Panc1 (cell line): ENCODE results near the gene ATXN2. TPM values are rescaled to one million over a fixed set of nuclear protein-coding genes. Genes with fewer than 3 reads are reported as not detected.

ENCODE experiments used
- ATAC-seq: fragments of 200-7000 bp; cut with Tn5 transposase; 2 replicates; pipeline ENCODE4 v1.9.1; 2020; ENCODE audit warnings: mild to moderate bottlenecking, moderate library complexity
- BruUV-seq: library from RNA; stranded (reverse); fragments of 400-500 nt; replicated peaks from 2 replicates; lab custom pipeline; 2021; lab: Mats Ljungman, UMichigan
- CTCF ChIA-PET: fragments of 300-600 bp; sonication (Branson Sonifier 250); formaldehyde crosslinking; loops from one replicate; lab custom pipeline; 2022; ENCODE audit warnings: antibody characterized with exemption; lab: Charles Lee
- POLR2A ChIA-PET: fragments of 300-600 bp; sonication (Branson Sonifier 250); formaldehyde crosslinking; loops from one replicate; lab custom pipeline; 2022; ENCODE audit warnings: antibody characterized with exemption; lab: Charles Lee
- DNase-seq: peaks from one replicate; pipeline ENCODE4 v3.0.0-alpha.2; 2010; ENCODE audit warnings: low read depth, low spot score
- H3K27ac ChIP-seq: 2 replicates; pipeline ENCODE4 v1.5.1; 2011; ENCODE audit warnings: mild to moderate bottlenecking, low read length, inconsistent platforms
- H3K27me3 ChIP-seq: fragments of 200-500 bp; sonication (Bioruptor generic); 2 replicates; pipeline ENCODE4 v1.6.0; 2014; ENCODE audit warnings: low read length, inconsistent platforms; ENCODE audit not compliant: control insufficient read depth, insufficient read depth
- H3K36me3 ChIP-seq: fragments of 200-500 bp; sonication (Bioruptor generic); 2 replicates; pipeline ENCODE4 v1.5.1; 2014; ENCODE audit warnings: inconsistent platforms, mild to moderate bottlenecking, low read length, moderate library complexity; ENCODE audit not compliant: control insufficient read depth, insufficient read depth
- H3K4me1 ChIP-seq: 2 replicates; pipeline ENCODE4 v1.5.1; 2011; ENCODE audit warnings: inconsistent platforms, mild to moderate bottlenecking, low read length, moderate library complexity; ENCODE audit not compliant: control insufficient read depth, insufficient read depth
- H3K4me3 ChIP-seq, 2 experiments: 2 replicates each; pipeline ENCODE4 v1.5.1; 2011 to 2012; ENCODE audit warnings: low read depth in 2 of 2, low read length in 2 of 2, mild to moderate bottlenecking in 2 of 2, inconsistent platforms in 1 of 2, moderate library complexity in 1 of 2
- H3K9me3 ChIP-seq: fragments of 200-500 bp; sonication (Bioruptor generic); 2 replicates; pipeline ENCODE4 v1.5.1; 2014; ENCODE audit warnings: low read depth, mild to moderate bottlenecking, inconsistent platforms, low read length, moderate library complexity; ENCODE audit not compliant: control insufficient read depth, insufficient read depth
- POLR2AphosphoS5 ChIP-seq: IDR thresholded peaks from 2 replicates; pipeline ENCODE4 v1.6.1; 2012; ENCODE audit warnings: mild to moderate bottlenecking, low read depth, low read length, moderate library complexity
- REST ChIP-seq, 2 experiments: IDR thresholded peaks; 2 replicates each; pipeline ENCODE4 v1.6.1; 2011 to 2012; ENCODE audit warnings: low read depth in 2 of 2, control low read depth in 1 of 2, low read length in 1 of 2, mild to moderate bottlenecking in 1 of 2, moderate library complexity in 1 of 2; ENCODE audit not compliant: insufficient read depth in 1 of 2
- SIN3A ChIP-seq: IDR thresholded peaks from 2 replicates; pipeline ENCODE4 v1.6.1; 2012; ENCODE audit warnings: low read depth, mild to moderate bottlenecking, low read length, moderate library complexity, borderline replicate concordance; ENCODE audit not compliant: insufficient read depth
- TCF7L2 ChIP-seq: IDR thresholded peaks from 2 replicates; pipeline ENCODE4 v1.6.1; 2011; ENCODE audit warnings: mild to moderate bottlenecking, low read depth, low read length, inconsistent platforms
- in situ Hi-C: cut with HindIII; loops from 2 replicates; pipeline ENCODE4 v1.10.0; 2016; ENCODE audit warnings: low sequenced_read_pairs, low pct_unique_long_range_greater_than_20kb
- intact Hi-C: fragments of 100-400 bp; cut with micrococcal nuclease; formaldehyde crosslinking; loops from one replicate; pipeline ENCODE4 v1.10.0; 2022; ENCODE audit not compliant: unreplicated experiment
- total RNA-seq: library from RNA; stranded (reverse); gene quantifications from one replicate; pipeline ENCODE4 v1.2.1, GENCODE V29; 2021; ENCODE audit not compliant: unreplicated experiment
- TF ChIP-seq, protein P1 (sequence below): fragments of 450-650 bp; IDR thresholded peaks from 2 replicates; pipeline ENCODE4 v1.5.1; 2017; ENCODE audit warnings: mild to moderate bottlenecking

Gene ATXN2
- total RNA-seq, 1 experiment from 2014 or later, result 77.6 TPM

DNA sequence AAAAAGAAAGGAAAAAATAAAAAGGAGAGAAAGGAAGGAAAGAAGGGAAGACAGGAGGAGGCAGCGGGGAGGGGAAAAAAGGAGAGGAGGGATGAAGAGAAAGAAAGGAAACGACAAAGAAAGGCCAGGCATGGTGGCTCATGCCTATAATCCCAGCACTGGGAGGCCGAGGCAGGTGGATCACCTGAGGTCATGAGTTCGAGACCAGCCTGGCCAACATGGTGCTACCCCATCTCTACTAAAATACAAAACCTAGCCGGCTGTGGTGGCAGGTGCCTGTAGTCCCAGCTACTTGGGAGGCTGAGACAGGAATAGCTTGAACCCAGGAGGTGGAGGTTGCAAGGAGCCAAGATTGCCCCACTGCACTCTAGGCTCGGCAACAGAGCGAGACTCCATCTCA lies 18.4 kb downstream of the ATXN2 start:
- Histone ChIP-seq H3K36me3 (no peaks in the 10 kb centered on the region), H3K4me1 (peaks cover 15% of the 10 kb centered on the region), H3K4me3 (no peak overlapping the region), H3K9me3 (no peaks in the 10 kb centered on the region), H3K27ac (no peak overlapping the region), H3K27me3 (no peaks in the 10 kb centered on the region)
- ATAC-seq (no peak), DNase-seq (no peak)
- no TSS peak for BruUV-seq
- ChIA-PET POLR2A (interaction anchor here (0.7 kb wide), 1 partner anchor 11 kb away, joined by 8 read pairs; no protein-coding TSS in a partner anchor), CTCF (no interaction called here)
- intact Hi-C loops, result no loop called here
- TF ChIP-seq, protein P1, sequence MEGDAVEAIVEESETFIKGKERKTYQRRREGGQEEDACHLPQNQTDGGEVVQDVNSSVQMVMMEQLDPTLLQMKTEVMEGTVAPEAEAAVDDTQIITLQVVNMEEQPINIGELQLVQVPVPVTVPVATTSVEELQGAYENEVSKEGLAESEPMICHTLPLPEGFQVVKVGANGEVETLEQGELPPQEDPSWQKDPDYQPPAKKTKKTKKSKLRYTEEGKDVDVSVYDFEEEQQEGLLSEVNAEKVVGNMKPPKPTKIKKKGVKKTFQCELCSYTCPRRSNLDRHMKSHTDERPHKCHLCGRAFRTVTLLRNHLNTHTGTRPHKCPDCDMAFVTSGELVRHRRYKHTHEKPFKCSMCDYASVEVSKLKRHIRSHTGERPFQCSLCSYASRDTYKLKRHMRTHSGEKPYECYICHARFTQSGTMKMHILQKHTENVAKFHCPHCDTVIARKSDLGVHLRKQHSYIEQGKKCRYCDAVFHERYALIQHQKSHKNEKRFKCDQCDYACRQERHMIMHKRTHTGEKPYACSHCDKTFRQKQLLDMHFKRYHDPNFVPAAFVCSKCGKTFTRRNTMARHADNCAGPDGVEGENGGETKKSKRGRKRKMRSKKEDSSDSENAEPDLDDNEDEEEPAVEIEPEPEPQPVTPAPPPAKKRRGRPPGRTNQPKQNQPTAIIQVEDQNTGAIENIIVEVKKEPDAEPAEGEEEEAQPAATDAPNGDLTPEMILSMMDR, result no peak
- TF ChIP-seq REST (IDR thresholded peaks at IDR 0.05; ENCODE audit: insufficient read depth in 1 of 2, low read depth in 2 of 2, low read length in 1 of 2) (no peak), TCF7L2 (no peak), POLR2AphosphoS5 (no peak), SIN3A (no peak)
- in situ Hi-C loops, result loop anchor here (25.0 kb wide), 1 partner anchor 107 kb away; the partner anchor contains the start of genes ACAD10 and BRAP

DNA sequence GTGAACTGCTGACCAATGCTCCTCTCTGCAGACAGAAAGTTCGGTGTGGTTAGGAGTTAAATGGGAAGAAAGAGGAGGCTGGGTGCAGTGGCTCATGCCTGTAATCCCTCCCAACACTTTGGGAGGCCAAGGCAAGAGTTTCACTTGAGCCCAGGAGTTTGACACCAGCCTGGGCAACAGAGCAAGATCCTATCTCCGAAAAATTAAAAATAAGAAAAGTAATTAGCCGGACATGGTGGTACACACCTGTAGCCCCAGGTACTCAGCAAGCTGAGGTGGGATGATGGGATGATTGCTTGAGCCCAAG lies 19.0 kb downstream of the ATXN2 start:
- ChIA-PET CTCF (interaction anchor here (0.5 to 1.2 kb wide), 2 partner anchors 11 to 113 kb away, joined by 4 to 9 read pairs; no protein-coding TSS in a partner anchor), POLR2A (no interaction called here)
- Histone ChIP-seq H3K27me3 (no peaks in the 10 kb centered on the region), H3K36me3 (no peaks in the 10 kb centered on the region), H3K9me3 (no peaks in the 10 kb centered on the region), H3K4me1 (peaks cover 19% of the 10 kb centered on the region), H3K4me3 (no peak overlapping the region), H3K27ac (no peak overlapping the region)
- no peak for DNase-seq
- in situ Hi-C loops, result loop anchor here (25.0 kb wide), 1 partner anchor 107 kb away; the partner anchor contains the start of genes ACAD10 and BRAP
- no TSS peak for BruUV-seq
- no peak for ATAC-seq
- TF ChIP-seq TCF7L2 (no peak), SIN3A (no peak), REST (IDR thresholded peaks at IDR 0.05; ENCODE audit: insufficient read depth in 1 of 2, low read depth in 2 of 2, low read length in 1 of 2) (no peak), POLR2AphosphoS5 (no peak)
- TF ChIP-seq, protein P1, result no peak
- intact Hi-C loops, result no loop called here
